ENCODE measurements around the gene MYH11. TPM values are rescaled to one million over a fixed set of nuclear protein-coding genes. Genes with fewer than 3 reads are reported as not detected.

MYH11 gene
- total and polyA plus RNA-seq, 2 of the 13 experiments (the other 11 are each of a cell fraction or from before 2014, with no cell fraction given), result not detected

- no peak for TF ChIP-seq ZNF512B (CRISPR knock-in tag; IDR thresholded peaks at IDR 0.05; ENCODE audit: borderline replicate concordance)
- TF ChIP-seq PAXIP1 (CRISPR knock-in tag; conservative IDR thresholded peaks at IDR 0.05), result 0 out of 2 replicates have a peak, but pooled peaks have one; percentile 14
- TF ChIP-seq TFDP1 (CRISPR knock-in tag; IDR thresholded peaks at IDR 0.05; ENCODE audit: borderline replicate concordance), result 0 out of 2 replicates have a peak, but pooled peaks have one; percentile 13
- no peak for TF ChIP-seq IKZF1 (IDR thresholded peaks at IDR 0.05)
- TF ChIP-seq BCL6 (CRISPR knock-in tag; IDR thresholded peaks at IDR 0.05), result 0 out of 2 replicates have a peak, but pooled peaks have one; percentile 11
- no peak for TF ChIP-seq ZBTB26 (CRISPR knock-in tag; IDR thresholded peaks at IDR 0.05; ENCODE audit: borderline replicate concordance)
- no peak for TF ChIP-seq ZNF605 (CRISPR knock-in tag; IDR thresholded peaks at IDR 0.05)
- TF ChIP-seq STAG1 (CRISPR knock-in tag; IDR thresholded peaks at IDR 0.05), result no peak
- TF ChIP-seq POGK (CRISPR knock-in tag; conservative IDR thresholded peaks at IDR 0.05), result no peak
- TF ChIP-seq HOXA3 (CRISPR knock-in tag; IDR thresholded peaks at IDR 0.05), result no peak; the same call in 1 of the 2 replicates
- TF ChIP-seq POLR2AphosphoS5 (IDR thresholded peaks at IDR 0.05; ENCODE audit: low read depth, low read length), result no peak
- no peak for TF ChIP-seq ZNF557 (CRISPR knock-in tag; IDR thresholded peaks at IDR 0.05)
- no peak for TF ChIP-seq ZNF569 (CRISPR knock-in tag; IDR thresholded peaks at IDR 0.05; ENCODE audit: borderline replicate concordance)
- no peak for TF ChIP-seq YEATS4 (CRISPR knock-in tag; IDR thresholded peaks at IDR 0.05; ENCODE audit: borderline replicate concordance)
- no peak for TF ChIP-seq ATF7-NPFF (CRISPR knock-in tag; IDR thresholded peaks at IDR 0.05; ENCODE audit: low read depth)
- TF ChIP-seq ZNF552 (CRISPR knock-in tag; IDR thresholded peaks at IDR 0.05; ENCODE audit: borderline replicate concordance), result no peak
- TF ChIP-seq MTF2 (CRISPR knock-in tag; IDR thresholded peaks at IDR 0.05; ENCODE audit: borderline replicate concordance), result no peak
- peak; percentile 74 for TF ChIP-seq HNF4A (CRISPR knock-in tag; IDR thresholded peaks at IDR 0.05)
- no peak for TF ChIP-seq DR1 (CRISPR knock-in tag; IDR thresholded peaks at IDR 0.05)
These were observed 189.6 kb downstream of the MYH11 start (continued) for GRCh38 chr16:15667091-15667742.

Measured in HepG2 (cell line).